ENCODE results near the gene ARHGAP23.

Gene ARHGAP23, protein sequence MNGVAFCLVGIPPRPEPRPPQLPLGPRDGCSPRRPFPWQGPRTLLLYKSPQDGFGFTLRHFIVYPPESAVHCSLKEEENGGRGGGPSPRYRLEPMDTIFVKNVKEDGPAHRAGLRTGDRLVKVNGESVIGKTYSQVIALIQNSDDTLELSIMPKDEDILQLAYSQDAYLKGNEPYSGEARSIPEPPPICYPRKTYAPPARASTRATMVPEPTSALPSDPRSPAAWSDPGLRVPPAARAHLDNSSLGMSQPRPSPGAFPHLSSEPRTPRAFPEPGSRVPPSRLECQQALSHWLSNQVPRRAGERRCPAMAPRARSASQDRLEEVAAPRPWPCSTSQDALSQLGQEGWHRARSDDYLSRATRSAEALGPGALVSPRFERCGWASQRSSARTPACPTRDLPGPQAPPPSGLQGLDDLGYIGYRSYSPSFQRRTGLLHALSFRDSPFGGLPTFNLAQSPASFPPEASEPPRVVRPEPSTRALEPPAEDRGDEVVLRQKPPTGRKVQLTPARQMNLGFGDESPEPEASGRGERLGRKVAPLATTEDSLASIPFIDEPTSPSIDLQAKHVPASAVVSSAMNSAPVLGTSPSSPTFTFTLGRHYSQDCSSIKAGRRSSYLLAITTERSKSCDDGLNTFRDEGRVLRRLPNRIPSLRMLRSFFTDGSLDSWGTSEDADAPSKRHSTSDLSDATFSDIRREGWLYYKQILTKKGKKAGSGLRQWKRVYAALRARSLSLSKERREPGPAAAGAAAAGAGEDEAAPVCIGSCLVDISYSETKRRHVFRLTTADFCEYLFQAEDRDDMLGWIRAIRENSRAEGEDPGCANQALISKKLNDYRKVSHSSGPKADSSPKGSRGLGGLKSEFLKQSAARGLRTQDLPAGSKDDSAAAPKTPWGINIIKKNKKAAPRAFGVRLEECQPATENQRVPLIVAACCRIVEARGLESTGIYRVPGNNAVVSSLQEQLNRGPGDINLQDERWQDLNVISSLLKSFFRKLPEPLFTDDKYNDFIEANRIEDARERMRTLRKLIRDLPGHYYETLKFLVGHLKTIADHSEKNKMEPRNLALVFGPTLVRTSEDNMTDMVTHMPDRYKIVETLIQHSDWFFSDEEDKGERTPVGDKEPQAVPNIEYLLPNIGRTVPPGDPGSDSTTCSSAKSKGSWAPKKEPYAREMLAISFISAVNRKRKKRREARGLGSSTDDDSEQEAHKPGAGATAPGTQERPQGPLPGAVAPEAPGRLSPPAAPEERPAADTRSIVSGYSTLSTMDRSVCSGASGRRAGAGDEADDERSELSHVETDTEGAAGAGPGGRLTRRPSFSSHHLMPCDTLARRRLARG (N-terminal part only)

GRCh38 chr17:38428112-38428642, at the start of gene ARHGAP23:
Gene ARHGAP23, plus strand, starts transcription at chr17:38428464. Its CDS starts 22 bp downstream, at chr17:38428486.
- peak; percentile 81 for DNase-seq (ENCODE audit: low read depth)

DNA sequence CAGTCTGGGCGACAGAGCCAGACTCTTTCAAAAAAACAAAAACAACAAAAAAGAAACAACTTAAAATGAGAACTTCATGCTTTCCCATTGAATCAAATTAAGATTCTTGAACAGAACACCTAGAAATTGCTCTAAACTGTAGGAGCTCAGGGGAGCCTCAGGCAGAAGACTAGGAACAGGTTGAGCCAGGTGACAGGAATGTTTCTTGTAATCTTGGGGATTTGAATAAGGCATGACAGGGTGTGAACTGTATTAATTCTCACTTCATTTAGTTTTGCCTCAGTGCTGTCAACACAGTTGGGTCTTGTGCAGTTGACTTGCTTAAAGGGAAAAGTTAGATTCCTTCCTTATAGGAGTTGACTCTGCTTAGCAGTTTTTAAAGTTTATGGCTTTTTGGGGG, 48.8 kb upstream of the ARHGAP23 start:
- DNase-seq (ENCODE audit: low read depth): no peak

DNA sequence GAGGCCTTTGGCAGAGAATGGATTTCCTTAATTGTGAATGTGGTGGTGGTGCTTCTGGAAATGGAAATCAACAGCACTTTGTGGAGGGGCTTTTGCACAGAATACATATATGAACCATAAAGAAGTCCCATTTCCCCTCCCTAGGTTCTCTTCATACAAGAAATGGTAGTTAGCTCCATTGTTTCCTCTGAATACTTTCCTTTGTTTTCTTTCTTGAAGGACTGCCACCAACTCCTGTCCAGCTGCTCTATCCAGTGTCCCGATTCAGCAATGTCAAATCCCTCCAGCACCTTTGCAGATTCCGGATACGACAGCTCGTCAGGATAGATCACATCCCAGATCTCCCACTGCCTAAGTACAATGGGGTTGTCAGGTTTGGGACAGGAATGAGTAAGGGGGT, 33.2 kb upstream of the ARHGAP23 start:
- DNase-seq (ENCODE audit: low read depth): no peak

DNA sequence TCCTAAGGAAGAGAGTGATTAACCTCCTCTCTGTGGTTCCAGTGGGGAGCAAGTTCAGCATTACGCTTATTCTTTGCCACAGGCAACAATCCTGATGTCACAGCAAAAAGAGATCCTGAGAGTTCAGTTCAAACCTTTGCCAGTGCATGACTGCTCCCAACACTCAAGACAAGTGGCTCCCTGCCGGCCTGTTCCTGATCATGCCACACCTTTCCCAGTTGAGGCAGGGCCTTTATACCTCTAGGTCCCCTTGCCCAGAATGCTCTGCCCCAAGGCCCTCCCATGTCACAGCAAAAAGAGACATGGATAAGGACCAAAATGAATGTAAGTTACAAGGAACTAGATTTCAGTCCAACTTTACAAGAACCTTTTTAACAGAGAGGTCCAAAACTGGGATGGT, 31.0 kb upstream of the ARHGAP23 start:
- no peak for DNase-seq (ENCODE audit: low read depth)

GRCh38 chr17:38400286-38400685, 28.0 kb upstream of the ARHGAP23 start:
- DNase-seq (ENCODE audit: low read depth): no peak

GRCh38 chr17:38401459-38401858, 26.8 kb upstream of the ARHGAP23 start:
- no peak for DNase-seq (ENCODE audit: low read depth)

DNA sequence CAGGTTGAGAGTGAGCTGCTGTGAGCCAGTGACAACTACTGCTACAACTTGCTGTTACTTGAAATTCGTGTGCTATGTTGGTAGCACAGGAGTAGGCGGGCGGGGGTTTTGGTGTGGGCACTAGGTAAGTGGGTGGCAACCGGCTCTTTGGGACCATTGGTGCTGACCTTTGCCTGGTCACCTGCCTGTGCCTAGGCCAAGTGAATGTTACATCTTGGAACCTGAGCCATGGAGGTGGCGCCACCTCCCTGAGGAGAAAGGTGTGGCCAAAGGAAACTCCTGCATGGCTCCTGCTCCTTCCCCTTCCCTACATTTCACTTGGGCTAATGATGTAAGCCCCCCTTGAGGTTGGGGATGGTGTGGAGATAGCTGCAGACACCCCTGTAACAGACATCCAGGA, 25.4 kb upstream of the ARHGAP23 start:
- no peak for DNase-seq (ENCODE audit: low read depth)

DNA sequence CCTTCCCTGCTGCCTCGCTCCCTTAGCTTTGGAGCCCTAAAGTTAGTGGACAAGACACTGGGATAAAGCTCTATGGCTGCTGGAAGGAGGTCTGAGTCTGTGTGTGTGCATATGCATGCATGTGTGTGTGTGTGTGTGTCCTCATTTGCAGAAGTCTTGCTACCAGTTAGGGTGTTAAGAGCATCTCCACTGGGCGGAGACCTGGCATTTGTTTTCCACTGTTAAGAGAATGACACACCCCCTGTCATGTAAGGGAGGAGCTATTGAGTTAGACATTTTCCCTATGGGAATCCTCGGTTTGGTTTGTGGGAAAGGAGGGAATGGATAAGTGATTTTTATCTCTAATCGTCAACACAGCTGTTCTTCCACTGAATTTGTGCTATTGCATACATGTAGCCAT, 24.8 kb upstream of the ARHGAP23 start:
- peak; percentile 33 for DNase-seq (ENCODE audit: low read depth)

DNA sequence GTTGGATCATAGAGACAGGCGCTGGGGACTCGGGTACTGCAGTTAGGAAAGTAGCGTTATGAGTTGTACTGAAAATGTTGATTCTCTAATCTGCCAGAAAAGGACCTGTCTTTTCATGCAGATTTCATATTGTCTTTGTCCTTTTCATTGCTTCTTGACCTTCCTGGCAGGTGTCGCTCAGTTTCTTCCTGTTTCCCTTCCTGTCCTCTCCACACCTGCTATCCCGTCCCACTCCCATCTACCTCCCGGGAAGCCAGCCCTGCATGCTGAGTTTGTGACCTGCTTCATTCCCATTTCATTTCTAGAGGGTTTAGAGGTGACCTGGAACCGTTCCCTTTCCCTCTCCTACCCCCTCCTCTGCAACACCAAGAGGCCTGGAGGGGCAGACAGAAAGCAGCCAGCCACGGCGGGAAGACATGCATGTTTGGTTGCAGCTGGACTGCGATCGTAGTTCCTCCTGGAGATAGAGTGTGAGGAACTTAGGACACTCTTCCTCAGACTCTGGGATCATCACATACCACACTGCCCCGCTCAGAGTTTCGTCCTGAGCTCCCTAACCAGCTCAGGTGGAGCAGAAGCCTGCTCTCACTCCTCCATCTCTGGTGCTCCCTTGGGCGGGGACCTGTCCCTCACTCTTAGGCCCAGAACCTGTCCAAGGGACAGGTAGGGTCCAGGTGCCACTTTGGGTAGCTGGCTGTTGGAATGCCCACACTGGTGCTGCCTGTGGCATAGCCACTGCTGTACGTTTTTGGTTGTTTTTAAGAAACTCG, 23.9 kb upstream of the ARHGAP23 start:
- DNase-seq (ENCODE audit: low read depth): no peak

- DNase-seq (ENCODE audit: low read depth): no peak
These were observed 22.6 kb upstream of the ARHGAP23 start for GRCh38 chr17:38405654-38406053.

- no peak for DNase-seq (ENCODE audit: low read depth)
These were observed 18.1 kb upstream of the ARHGAP23 start for GRCh38 chr17:38410201-38410600.

GRCh38 chr17:38415250-38416194, 12.7 kb upstream of the ARHGAP23 start:
- peak; percentile 45 for DNase-seq (ENCODE audit: low read depth)

- no peak for DNase-seq (ENCODE audit: low read depth)
These were observed 11.4 kb upstream of the ARHGAP23 start for GRCh38 chr17:38416840-38417209.

- no peak for DNase-seq (ENCODE audit: low read depth)
These were observed 10.9 kb upstream of the ARHGAP23 start for GRCh38 chr17:38417210-38417951.

DNA sequence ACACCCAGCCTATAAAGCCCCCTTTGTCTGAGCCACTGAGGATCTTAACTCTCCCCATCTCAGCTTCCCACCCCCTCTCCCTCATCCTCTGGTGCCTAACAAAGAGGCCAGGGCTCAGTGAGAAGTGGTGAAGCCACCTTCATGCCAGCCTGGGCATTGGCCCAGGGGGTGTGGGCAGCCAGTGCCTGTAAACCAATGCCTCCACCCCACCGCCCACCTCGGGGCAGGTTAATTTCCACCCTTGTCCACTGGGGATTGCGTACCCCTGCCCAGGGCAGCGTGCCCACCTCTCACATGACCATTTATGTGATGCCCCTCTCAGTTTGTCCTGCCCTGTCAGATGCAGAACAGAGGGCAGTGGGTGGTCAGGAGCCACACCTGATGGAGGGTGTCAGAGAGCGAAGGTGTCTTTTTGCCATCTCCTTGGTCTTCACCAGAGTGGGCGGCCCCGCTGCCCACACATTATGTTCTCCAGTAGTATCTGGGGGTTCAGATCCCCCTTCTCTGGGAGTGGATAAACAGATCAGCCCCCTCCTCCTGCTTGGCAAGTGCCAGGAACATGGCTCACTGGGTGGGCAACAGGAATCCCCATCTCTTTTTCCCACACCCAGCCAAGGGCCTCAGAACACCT, 10.1 kb upstream of the ARHGAP23 start:
- DNase-seq (ENCODE audit: low read depth): no peak

- no peak for DNase-seq (ENCODE audit: low read depth)
These were observed 9.4 kb upstream of the ARHGAP23 start for GRCh38 chr17:38418693-38419507.

GRCh38 chr17:38419508-38419981, 8.7 kb upstream of the ARHGAP23 start:
- DNase-seq (ENCODE audit: low read depth): no peak

GRCh38 chr17:38420518-38420917, 7.7 kb upstream of the ARHGAP23 start:
- DNase-seq (ENCODE audit: low read depth): no peak
